ENCODE measurements around the gene TSC22D4.
A peak's percentile ranks its signal among the peaks of the same experiment; 100 is the strongest.
"Not testable (repeated sequence)": the region's sequence is repeated elsewhere in the genome, so short reads cannot be mapped to it uniquely, and the experiment has no call there.

The TSC22D4 gene

GRCh38 chr7:100478958-100479660 is at the start of gene TSC22D4:
TSC22D4 (minus strand) TSS chr7:100479214; CDS start chr7:100478038, 1,176 bp downstream.
- peak; percentile 80 for DNase-seq

GRCh38 chr7:100528108-100528866 is 49.3 kb upstream of the TSC22D4 start:
- not testable (repeated sequence) for DNase-seq

GRCh38 chr7:100523192-100523591 is 44.2 kb upstream of the TSC22D4 start:
- not testable (repeated sequence) for DNase-seq

GRCh38 chr7:100521909-100522593 is 43.0 kb upstream of the TSC22D4 start:
- DNase-seq = not testable (repeated sequence)

GRCh38 chr7:100521076-100521475 is 42.1 kb upstream of the TSC22D4 start:
- no peak for DNase-seq

GRCh38 chr7:100520138-100520537 is 41.1 kb upstream of the TSC22D4 start:
- DNase-seq = no peak

GRCh38 chr7:100519580-100519979 is 40.6 kb upstream of the TSC22D4 start:
- DNase-seq = no peak

GRCh38 chr7:100517305-100517704 is 38.3 kb upstream of the TSC22D4 start:
- no peak for DNase-seq

GRCh38 chr7:100516135-100516812 is 37.3 kb upstream of the TSC22D4 start:
- no peak for DNase-seq

- DNase-seq = no peak
Measured at GRCh38 chr7:100515072-100515532, 36.1 kb upstream of the TSC22D4 start.

GRCh38 chr7:100513212-100513810 is 34.3 kb upstream of the TSC22D4 start:
- DNase-seq = no peak

GRCh38 chr7:100510437-100511239 is 31.6 kb upstream of the TSC22D4 start:
- no peak for DNase-seq

GRCh38 chr7:100509231-100509630 is 30.2 kb upstream of the TSC22D4 start:
- DNase-seq = peak; percentile 53

- DNase-seq = no peak
Measured at GRCh38 chr7:100506356-100506923, 27.4 kb upstream of the TSC22D4 start.

GRCh38 chr7:100504887-100505611 is 26.0 kb upstream of the TSC22D4 start:
- DNase-seq = no peak

- not testable (repeated sequence) for DNase-seq
Measured at GRCh38 chr7:100504031-100504430, 25.0 kb upstream of the TSC22D4 start.

- DNase-seq = not testable (repeated sequence)
Measured at GRCh38 chr7:100500743-100501142, 21.7 kb upstream of the TSC22D4 start.

GRCh38 chr7:100496509-100496908 is 17.5 kb upstream of the TSC22D4 start:
- DNase-seq = no peak

- no peak for DNase-seq
Measured at GRCh38 chr7:100493476-100494264, 14.7 kb upstream of the TSC22D4 start.
